Transverse colon (tissue), 4 donors: ENCODE results near the gene TAF3.

Source experiments
- EP300 ChIP-seq: sonication (generic); formaldehyde crosslinking; IDR thresholded peaks from one replicate; pipeline ENCODE4 v1.6.1; 2017; ENCODE audit warnings: antibody characterized with exemption, low read depth
- POLR2A ChIP-seq: fragments of 450-650 bp; IDR thresholded peaks from one replicate; pipeline ENCODE4 v1.6.1; 2016; ENCODE audit warnings: antibody characterized with exemption, mild to moderate bottlenecking, moderate library complexity
- POLR2AphosphoS5 ChIP-seq, 3 donors: sonication (generic); formaldehyde crosslinking; IDR thresholded peaks; one replicate each; pipeline ENCODE4 v1.6.1; 2016; ENCODE audit warnings: antibody characterized with exemption in 3 of 3
- TF ChIP-seq, protein P1 (sequence below), 5 experiments: fragments of 200-600 bp in 3 of 5; fragments of 450-650 bp in 2 of 5; sonication (generic) in 3 of 5; IDR thresholded peaks; 1 replicate in 2 of 5; 2 replicates in 3 of 5; pipeline ENCODE4 v1.5.1; 2016 to 2017; ENCODE audit warnings: antibody characterized with exemption in 5 of 5, inconsistent platforms in 3 of 5, mild to moderate bottlenecking in 2 of 5, moderate library complexity in 1 of 5

DNA sequence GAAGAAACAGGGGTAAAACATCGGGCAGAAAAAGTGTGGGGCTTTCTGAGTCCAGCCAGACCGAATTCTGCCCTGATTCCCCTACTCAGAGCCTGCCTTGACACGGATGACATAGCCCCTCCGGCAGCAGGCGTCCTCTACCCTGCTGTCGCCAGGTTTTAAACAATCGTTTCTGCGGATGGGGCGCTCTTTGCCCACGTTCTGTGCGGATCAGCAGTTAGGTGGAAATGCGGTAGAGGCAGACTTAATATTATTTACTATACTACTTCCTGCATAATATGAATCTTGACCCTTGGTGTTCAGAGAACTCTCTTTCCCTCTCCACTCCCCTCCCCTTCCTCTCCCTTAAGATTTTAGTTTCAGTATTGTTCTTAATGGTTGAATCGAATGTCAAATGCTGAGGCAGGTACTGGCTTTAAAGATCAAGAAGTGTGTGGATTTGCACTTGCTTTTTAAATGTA, 238.6 kb downstream of the TAF3 start:
- TF ChIP-seq, protein P1, sequence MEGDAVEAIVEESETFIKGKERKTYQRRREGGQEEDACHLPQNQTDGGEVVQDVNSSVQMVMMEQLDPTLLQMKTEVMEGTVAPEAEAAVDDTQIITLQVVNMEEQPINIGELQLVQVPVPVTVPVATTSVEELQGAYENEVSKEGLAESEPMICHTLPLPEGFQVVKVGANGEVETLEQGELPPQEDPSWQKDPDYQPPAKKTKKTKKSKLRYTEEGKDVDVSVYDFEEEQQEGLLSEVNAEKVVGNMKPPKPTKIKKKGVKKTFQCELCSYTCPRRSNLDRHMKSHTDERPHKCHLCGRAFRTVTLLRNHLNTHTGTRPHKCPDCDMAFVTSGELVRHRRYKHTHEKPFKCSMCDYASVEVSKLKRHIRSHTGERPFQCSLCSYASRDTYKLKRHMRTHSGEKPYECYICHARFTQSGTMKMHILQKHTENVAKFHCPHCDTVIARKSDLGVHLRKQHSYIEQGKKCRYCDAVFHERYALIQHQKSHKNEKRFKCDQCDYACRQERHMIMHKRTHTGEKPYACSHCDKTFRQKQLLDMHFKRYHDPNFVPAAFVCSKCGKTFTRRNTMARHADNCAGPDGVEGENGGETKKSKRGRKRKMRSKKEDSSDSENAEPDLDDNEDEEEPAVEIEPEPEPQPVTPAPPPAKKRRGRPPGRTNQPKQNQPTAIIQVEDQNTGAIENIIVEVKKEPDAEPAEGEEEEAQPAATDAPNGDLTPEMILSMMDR (IDR thresholded peaks at IDR 0.05), result no peak
- TF ChIP-seq POLR2AphosphoS5 (IDR thresholded peaks at IDR 0.05), result no peak
- TF ChIP-seq POLR2A, result no peak
- no peak for TF ChIP-seq EP300
